ENCODE data around the gene CCDC39. TPM values are rescaled to one million over a fixed set of nuclear protein-coding genes. Genes with fewer than 3 reads are reported as not detected.
"Not testable (repeated sequence)": the region's sequence is repeated elsewhere in the genome, so short reads cannot be mapped to it uniquely, and the experiment has no call there.

CCDC39 gene
- polyA plus RNA-seq, 1 experiment = not detected

- ChIA-PET POLR2A (interaction anchor here (0.5 to 1.7 kb wide), 8 partner anchors 10 to 836 kb away, joined by 3 to 7 read pairs (median 4); partner anchors contain the start of gene CCDC39), CTCF (interaction anchor here (0.6 to 3.5 kb wide), 7 partner anchors 14 to 1295 kb away, joined by 3 to 32 read pairs (median 4); no protein-coding TSS in a partner anchor)
- no peak for TF ChIP-seq CTCF (IDR thresholded peaks at IDR 0.05; ENCODE audit: low read depth, low read length)
- no peaks in the 10 kb centered on the region; the same call in 1 of the 2 replicates for H3K9me3 ChIP-seq (ENCODE audit: control insufficient read depth, insufficient read depth, low read length)
- H3K4me3 ChIP-seq (ENCODE audit: low read depth, low read length) = peak within 1 kb of the TSS; percentile 81
- peak; percentile 89 for DNase-seq (ENCODE audit: low read depth, low spot score)
- H3K27me3 ChIP-seq (ENCODE audit: control insufficient read depth, insufficient read depth, low read length) = no peaks in the 10 kb centered on the region
- peak within 1 kb of the TSS; percentile 85 for H3K27ac ChIP-seq (ENCODE audit: low read depth, low read length)
Observed at GRCh38 chr3:180601688-180602666, 77.3 kb downstream of the CCDC39 start, which contains the start of gene TTC14. TSS of gene TTC14 (plus strand) at chr3:180602163. CDS start at chr3:180602262, 99 bp downstream.

- ChIA-PET POLR2A (no interaction called here), CTCF (interaction anchor here (1.3 to 3.5 kb wide), 3 partner anchors 15 to 832 kb away, joined by 3 to 32 read pairs (median 9); no protein-coding TSS in a partner anchor)
- Histone ChIP-seq H3K4me3 (ENCODE audit: low read depth, low read length) (no peak overlapping the region), H3K9me3 (ENCODE audit: control insufficient read depth, insufficient read depth, low read length) (no peaks in the 10 kb centered on the region; the same call in 1 of the 2 replicates), H3K27me3 (ENCODE audit: control insufficient read depth, insufficient read depth, low read length) (no peaks in the 10 kb centered on the region), H3K27ac (ENCODE audit: low read depth, low read length) (no peak overlapping the region)
- no peak for DNase-seq (ENCODE audit: low read depth, low spot score)
- no peak for TF ChIP-seq CTCF (IDR thresholded peaks at IDR 0.05; ENCODE audit: low read depth, low read length)
Observed at GRCh38 chr3:180600473-180600872, 78.8 kb downstream of the CCDC39 start.

- no peak for DNase-seq (ENCODE audit: low read depth, low spot score)
- no peaks in the 10 kb centered on the region; the same call in 1 of the 2 replicates for H3K9me3 ChIP-seq (ENCODE audit: control insufficient read depth, insufficient read depth, low read length)
- H3K27ac ChIP-seq (ENCODE audit: low read depth, low read length) = no peak overlapping the region
- no peaks in the 10 kb centered on the region for H3K27me3 ChIP-seq (ENCODE audit: control insufficient read depth, insufficient read depth, low read length)
- ChIA-PET POLR2A (interaction anchor here (0.7 kb wide), 1 partner anchor 667 kb away, joined by 3 read pairs; no protein-coding TSS in a partner anchor), CTCF (interaction anchor here (0.6 to 5.2 kb wide), 33 partner anchors 10 to 981 kb away, joined by 3 to 172 read pairs (median 3); no protein-coding TSS in a partner anchor)
- no peak for TF ChIP-seq CTCF (IDR thresholded peaks at IDR 0.05; ENCODE audit: low read depth, low read length)
- no peak overlapping the region for H3K4me3 ChIP-seq (ENCODE audit: low read depth, low read length)
Observed at GRCh38 chr3:180595559-180595935, 83.7 kb downstream of the CCDC39 start.

- H3K4me3 ChIP-seq (ENCODE audit: low read depth, low read length) = no peak overlapping the region
- ChIA-PET CTCF (interaction anchor here (0.6 to 5.2 kb wide), 33 partner anchors 10 to 981 kb away, joined by 3 to 172 read pairs (median 3); no protein-coding TSS in a partner anchor), POLR2A (no interaction called here)
- peak; percentile 37 for DNase-seq (ENCODE audit: low read depth, low spot score)
- peak; percentile 68 for TF ChIP-seq CTCF (IDR thresholded peaks at IDR 0.05; ENCODE audit: low read depth, low read length)
- no peak overlapping the region for H3K27ac ChIP-seq (ENCODE audit: low read depth, low read length)
- H3K9me3 ChIP-seq (ENCODE audit: control insufficient read depth, insufficient read depth, low read length) = no peaks in the 10 kb centered on the region; the same call in 1 of the 2 replicates
- no peaks in the 10 kb centered on the region for H3K27me3 ChIP-seq (ENCODE audit: control insufficient read depth, insufficient read depth, low read length)
Observed at GRCh38 chr3:180594631-180595558, 84.4 kb downstream of the CCDC39 start.

- H3K4me3 ChIP-seq (ENCODE audit: low read depth, low read length); H3K9me3 ChIP-seq (ENCODE audit: control insufficient read depth, insufficient read depth, low read length); H3K27ac ChIP-seq (ENCODE audit: low read depth, low read length); DNase-seq (ENCODE audit: low read depth, low spot score); H3K27me3 ChIP-seq (ENCODE audit: control insufficient read depth, insufficient read depth, low read length); POLR2A ChIA-PET: not testable (repeated sequence)
- CTCF ChIA-PET = interaction anchor here (2.0 kb wide), 1 partner anchor 782 kb away, joined by 9 read pairs; no protein-coding TSS in a partner anchor
Observed at GRCh38 chr3:180593631-180594030, 85.7 kb downstream of the CCDC39 start.

Measured in AG04450 (cell line).